Measurements from ENCODE around the gene CARHSP1. TPM values are rescaled to one million over a fixed set of nuclear protein-coding genes. Genes with fewer than 3 reads are reported as not detected.

CARHSP1 gene
- polyA plus RNA-seq, 2 of the 4 experiments (the other 2 are of a cell fraction) = 53.9 to 172 TPM

GRCh38 chr16:8854298-8854948, 14.4 kb downstream of the CARHSP1 start:
- ChIA-PET POLR2A (interaction anchor here (0.8 kb wide), 1 partner anchor 232 kb away, joined by 3 read pairs; no protein-coding TSS in a partner anchor), CTCF (interaction anchor here (0.8 to 5.8 kb wide), 8 partner anchors 9 to 54 kb away, joined by 3 to 44 read pairs (median 3); partner anchors contain the start of gene CARHSP1)
- ATAC-seq (no peak; a peak in 1 of 6 replicates), DNase-seq (ENCODE audit: low read depth in 1 of 2, low spot score in 1 of 2) (no peak), FAIRE-seq (no peak)
- Histone ChIP-seq H3K4me1 (peaks cover 9% of the 10 kb centered on the region), H3K9me3 (no peaks in the 10 kb centered on the region), H3K4me3 (no peak overlapping the region), H3K27ac (no peak overlapping the region), H3K4me2 (no peak overlapping the region)
- WGBS (ENCODE audit: missing lambda C conversion rate) = 68% methylated on average over 8 of the region's 9 CpGs
- TF ChIP-seq FOXS1 (CRISPR knock-in tag; IDR thresholded peaks at IDR 0.05) (no peak), ZNF302 (CRISPR knock-in tag; IDR thresholded peaks at IDR 0.05) (no peak)

GRCh38 chr16:8853611-8854010, 15.2 kb downstream of the CARHSP1 start:
- WGBS (ENCODE audit: missing lambda C conversion rate) = 91% methylated on average over 7 of the region's 7 CpGs
- no peak overlapping the region for H3K4me2 ChIP-seq

DNA sequence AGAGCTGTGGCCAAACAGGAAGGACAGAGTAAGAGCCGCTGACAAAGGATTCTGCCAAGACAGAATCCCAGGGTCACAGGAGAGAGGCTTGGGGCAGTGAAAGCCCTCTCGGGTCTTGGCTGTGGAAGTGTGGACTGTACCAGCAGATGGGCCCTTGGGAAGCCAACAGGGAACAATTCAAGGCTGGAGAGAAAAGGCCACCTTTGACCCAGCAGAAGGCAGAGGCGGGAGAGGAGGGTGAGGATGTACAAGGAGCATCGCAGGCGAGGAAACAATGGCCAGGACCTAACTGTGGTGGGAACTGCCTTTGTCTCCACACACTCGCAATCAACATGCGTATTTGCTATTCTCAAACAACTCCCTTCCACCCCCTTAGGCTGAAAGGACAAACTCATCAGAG, 15.7 kb downstream of the CARHSP1 start:
- H3K27ac ChIP-seq = no peak overlapping the region
- no peak for DNase-seq (ENCODE audit: low read depth in 1 of 2, low spot score in 1 of 2)
- no peak overlapping the region for H3K4me3 ChIP-seq
- H3K4me2 ChIP-seq = no peak overlapping the region
- TF ChIP-seq JUN (IDR thresholded peaks at IDR 0.05) (no peak), USF2 (IDR thresholded peaks at IDR 0.05) (no peak)
- 87% methylated on average over 7 of the region's 7 CpGs for WGBS (ENCODE audit: missing lambda C conversion rate)
- ATAC-seq = no peak
- H3K9me3 ChIP-seq = no peaks in the 10 kb centered on the region
- no peak for FAIRE-seq
- ChIA-PET CTCF (interaction anchor here (1.2 to 5.8 kb wide), 2 partner anchors 26 to 192 kb away, joined by 3 to 44 read pairs; no protein-coding TSS in a partner anchor), POLR2A (interaction anchor here (1.1 to 2.1 kb wide), 2 partner anchors 10 to 16 kb away, joined by 3 to 8 read pairs; partner anchors contain the start of gene CARHSP1)
- H3K4me1 ChIP-seq = peaks cover 22% of the 10 kb centered on the region

More at GRCh38 chr16:8853611-8854010, 15.2 kb downstream of the CARHSP1 start:
- Histone ChIP-seq H3K4me1 (peaks cover 17% of the 10 kb centered on the region), H3K27ac (no peak overlapping the region), H3K4me3 (no peak overlapping the region), H3K9me3 (no peaks in the 10 kb centered on the region)
- CTCF ChIA-PET = interaction anchor here (1.1 to 5.8 kb wide), 3 partner anchors 26 to 193 kb away, joined by 3 to 44 read pairs (median 3); no protein-coding TSS in a partner anchor
- ATAC-seq (no peak), DNase-seq (ENCODE audit: low read depth in 1 of 2, low spot score in 1 of 2) (no peak), FAIRE-seq (no peak)
- POLR2A ChIA-PET = interaction anchor here (1.1 to 2.1 kb wide), 2 partner anchors 9 to 16 kb away, joined by 3 to 8 read pairs; partner anchors contain the start of gene CARHSP1
- TF ChIP-seq, protein P1, sequence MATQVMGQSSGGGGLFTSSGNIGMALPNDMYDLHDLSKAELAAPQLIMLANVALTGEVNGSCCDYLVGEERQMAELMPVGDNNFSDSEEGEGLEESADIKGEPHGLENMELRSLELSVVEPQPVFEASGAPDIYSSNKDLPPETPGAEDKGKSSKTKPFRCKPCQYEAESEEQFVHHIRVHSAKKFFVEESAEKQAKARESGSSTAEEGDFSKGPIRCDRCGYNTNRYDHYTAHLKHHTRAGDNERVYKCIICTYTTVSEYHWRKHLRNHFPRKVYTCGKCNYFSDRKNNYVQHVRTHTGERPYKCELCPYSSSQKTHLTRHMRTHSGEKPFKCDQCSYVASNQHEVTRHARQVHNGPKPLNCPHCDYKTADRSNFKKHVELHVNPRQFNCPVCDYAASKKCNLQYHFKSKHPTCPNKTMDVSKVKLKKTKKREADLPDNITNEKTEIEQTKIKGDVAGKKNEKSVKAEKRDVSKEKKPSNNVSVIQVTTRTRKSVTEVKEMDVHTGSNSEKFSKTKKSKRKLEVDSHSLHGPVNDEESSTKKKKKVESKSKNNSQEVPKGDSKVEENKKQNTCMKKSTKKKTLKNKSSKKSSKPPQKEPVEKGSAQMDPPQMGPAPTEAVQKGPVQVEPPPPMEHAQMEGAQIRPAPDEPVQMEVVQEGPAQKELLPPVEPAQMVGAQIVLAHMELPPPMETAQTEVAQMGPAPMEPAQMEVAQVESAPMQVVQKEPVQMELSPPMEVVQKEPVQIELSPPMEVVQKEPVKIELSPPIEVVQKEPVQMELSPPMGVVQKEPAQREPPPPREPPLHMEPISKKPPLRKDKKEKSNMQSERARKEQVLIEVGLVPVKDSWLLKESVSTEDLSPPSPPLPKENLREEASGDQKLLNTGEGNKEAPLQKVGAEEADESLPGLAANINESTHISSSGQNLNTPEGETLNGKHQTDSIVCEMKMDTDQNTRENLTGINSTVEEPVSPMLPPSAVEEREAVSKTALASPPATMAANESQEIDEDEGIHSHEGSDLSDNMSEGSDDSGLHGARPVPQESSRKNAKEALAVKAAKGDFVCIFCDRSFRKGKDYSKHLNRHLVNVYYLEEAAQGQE (IDR thresholded peaks at IDR 0.05) = no peak
- TF ChIP-seq EHMT2 (IDR thresholded peaks at IDR 0.05; ENCODE audit: low read depth) (no peak), EHF (CRISPR knock-in tag; IDR thresholded peaks at IDR 0.05) (no peak), TP53 (CRISPR knock-in tag; IDR thresholded peaks at IDR 0.05) (no peak), BHLHE40 (IDR thresholded peaks at IDR 0.05; ENCODE audit: low read depth, low read length) (no peak)

DNA sequence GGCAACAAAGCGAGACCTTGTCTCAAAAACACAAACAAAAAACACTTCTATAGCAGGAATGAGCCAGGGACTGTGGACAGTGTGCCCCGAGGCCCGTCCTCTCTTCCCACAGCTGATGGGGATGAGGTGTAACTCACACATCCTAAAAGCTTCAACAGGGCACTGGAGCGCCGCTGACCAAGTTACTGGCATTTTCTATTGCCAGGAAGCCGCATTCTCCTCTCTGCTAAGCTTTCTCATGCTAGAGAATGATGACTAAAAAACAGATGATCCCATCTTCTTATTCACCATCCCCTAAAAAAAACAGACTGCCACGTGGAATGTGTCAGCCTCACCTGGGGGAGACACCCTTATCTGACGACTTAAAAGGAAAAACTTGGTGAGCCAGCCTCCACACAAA, 16.3 kb downstream of the CARHSP1 start:
- CTCF ChIA-PET = interaction anchor here (1.2 to 5.8 kb wide), 2 partner anchors 27 to 192 kb away, joined by 3 to 44 read pairs; no protein-coding TSS in a partner anchor
- ATAC-seq (no peak), FAIRE-seq (no peak), DNase-seq (ENCODE audit: low read depth in 1 of 2, low spot score in 1 of 2) (no peak)
- TF ChIP-seq POLR2AphosphoS2 (conservative IDR thresholded peaks at IDR 0.05; ENCODE audit: low read length) = no peak; the same call in 1 of the 2 replicates
- TF ChIP-seq FOSB (CRISPR knock-in tag; IDR thresholded peaks at IDR 0.05) = no peak
- no peak for TF ChIP-seq MAZ (IDR thresholded peaks at IDR 0.05; ENCODE audit: borderline replicate concordance, low read depth, low read length)
- TF ChIP-seq HOXA7 (CRISPR knock-in tag; IDR thresholded peaks at IDR 0.05) = no peak
- TF ChIP-seq ZC3H11A (IDR thresholded peaks at IDR 0.05) = no peak
- TF ChIP-seq FOXS1 (CRISPR knock-in tag; IDR thresholded peaks at IDR 0.05) = no peak
- no peak for TF ChIP-seq HOXB13 (CRISPR knock-in tag; IDR thresholded peaks at IDR 0.05; ENCODE audit: low read depth)
- no peak for TF ChIP-seq EHF (CRISPR knock-in tag; IDR thresholded peaks at IDR 0.05)
- H3K4me2 ChIP-seq = no peak overlapping the region
- POLR2A ChIA-PET = interaction anchor here (1.1 to 2.1 kb wide), 2 partner anchors 11 to 17 kb away, joined by 3 to 8 read pairs; partner anchors contain the start of gene CARHSP1
- H3K4me1 ChIP-seq = peaks cover 23% of the 10 kb centered on the region
- no peak overlapping the region for H3K27ac ChIP-seq
- H3K9me3 ChIP-seq = no peaks in the 10 kb centered on the region
- WGBS (ENCODE audit: missing lambda C conversion rate) = 81% methylated on average over 8 of the region's 8 CpGs
- H3K4me3 ChIP-seq = no peak overlapping the region
